ENCODE measurements around the gene GPR39.

- TF ChIP-seq POLR2AphosphoS5 (IDR thresholded peaks at IDR 0.05) = no peak
- TF ChIP-seq CTCF (IDR thresholded peaks at IDR 0.05; ENCODE audit: poor library complexity, severe bottlenecking) = no peak
- no peak for TF ChIP-seq EP300 (conservative IDR thresholded peaks at IDR 0.05; ENCODE audit: poor library complexity, severe bottlenecking)
- TF ChIP-seq EZH2 (IDR thresholded peaks at IDR 0.05; ENCODE audit: borderline replicate concordance, insufficient read depth, low read length, poor library complexity, severe bottlenecking) = no peak
Measured at GRCh38 chr2:132417430-132418035, 928 bp downstream of the GPR39 start.
